GM18867 (cell line): Measurements from ENCODE around the gene DNAJC1.

Experiments used
- ATAC-seq: cut with Tn5 transposase; IDR thresholded peaks from one replicate; pipeline ENCODE4 v1.9.1; 2021; ENCODE audit warnings: mild to moderate bottlenecking, moderate library complexity; ENCODE audit not compliant: unreplicated experiment

DNAJC1 gene

DNA sequence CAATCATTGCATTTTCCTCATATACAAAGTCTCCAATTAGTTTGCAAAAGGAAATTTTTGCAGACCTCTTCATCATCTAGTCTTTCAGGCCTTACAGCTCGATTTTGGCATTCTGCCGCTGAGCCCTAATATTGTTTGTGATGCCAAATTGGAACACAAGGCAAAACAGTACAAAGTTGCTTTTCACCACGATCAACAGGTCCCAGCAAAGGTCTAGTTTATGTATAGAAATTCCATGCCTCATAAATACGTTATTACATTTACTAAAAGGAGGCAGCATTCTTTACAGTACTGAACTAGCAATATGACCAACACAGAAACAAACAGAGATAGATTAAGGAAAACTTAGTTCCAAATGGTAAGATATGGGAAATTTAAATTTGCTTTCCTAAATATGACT is 7.0 kb upstream of the DNAJC1 start:
- no peak for ATAC-seq

DNA sequence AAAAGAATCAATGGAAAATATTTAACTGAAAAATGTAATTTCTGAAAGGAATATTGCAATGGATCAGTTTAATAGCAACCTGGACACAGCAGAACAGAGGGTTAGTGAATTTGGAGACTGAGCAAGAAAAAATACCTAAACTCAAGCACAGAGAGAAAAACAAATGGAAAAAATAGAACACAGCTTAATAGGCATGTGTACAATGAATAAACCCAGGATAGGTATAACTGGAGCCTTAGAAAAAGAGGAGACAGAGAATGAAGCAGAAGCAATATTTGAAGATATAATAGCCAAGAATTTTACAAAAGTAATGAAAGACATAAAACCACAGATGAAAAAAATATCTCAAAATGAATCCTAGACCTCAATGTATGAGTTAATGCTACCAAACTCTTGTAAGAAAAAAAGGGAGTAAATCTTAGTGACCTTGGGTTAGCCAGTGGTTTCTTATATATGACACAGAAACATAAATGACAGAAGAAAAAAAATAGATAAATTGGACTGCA is 2.9 kb upstream of the DNAJC1 start:
- ATAC-seq: no peak

- ATAC-seq: no peak
These were observed 2.2 kb upstream of the DNAJC1 start for GRCh38 chr10:22005763-22006162.

GRCh38 chr10:22003964-22004281 is 393 bp upstream of the DNAJC1 start:
- ATAC-seq: peak; percentile 6

- peak; percentile 29 for ATAC-seq
These were observed 846 bp downstream of the DNAJC1 start for GRCh38 chr10:22002591-22003176.

DNA sequence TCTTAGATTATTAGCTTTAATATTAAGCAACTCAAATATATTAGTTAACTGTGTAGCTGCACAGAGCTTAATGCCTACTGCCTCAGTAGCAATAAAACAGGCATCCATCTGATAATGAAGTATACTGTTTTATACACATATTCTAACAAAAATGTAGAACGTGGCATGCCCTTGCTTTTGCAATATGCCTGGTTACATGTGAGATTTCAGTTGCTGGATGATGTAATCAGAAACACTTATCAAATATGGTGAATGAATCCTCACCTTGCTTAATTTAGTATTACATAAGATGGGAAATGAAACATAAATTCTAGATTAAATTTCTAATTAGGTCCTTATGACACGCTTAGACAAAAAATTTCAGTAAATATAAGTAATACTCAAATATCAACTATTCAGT is 8.0 kb downstream of the DNAJC1 start:
- ATAC-seq: no peak

- no peak for ATAC-seq
These were observed 10.0 kb downstream of the DNAJC1 start for GRCh38 chr10:21993360-21994001.

DNA sequence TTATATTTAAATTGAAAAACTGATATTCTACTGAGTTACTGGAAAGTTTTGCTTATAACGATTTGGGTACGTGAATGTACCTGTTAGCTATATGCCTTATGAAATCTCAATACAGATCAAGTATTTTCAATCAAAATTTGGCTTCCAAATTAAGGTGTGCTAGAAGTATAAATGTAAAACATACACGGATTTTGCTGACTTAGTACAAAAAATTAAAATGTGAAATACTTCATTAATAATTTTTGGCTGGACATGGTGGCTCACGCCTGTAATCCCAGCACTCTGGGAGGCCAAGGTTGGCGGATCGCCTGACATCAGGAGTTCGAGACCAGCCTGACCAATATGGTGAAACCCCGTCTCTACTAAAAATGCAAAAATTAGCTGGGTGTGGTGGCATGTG is 11.7 kb downstream of the DNAJC1 start:
- ATAC-seq: no peak

DNA sequence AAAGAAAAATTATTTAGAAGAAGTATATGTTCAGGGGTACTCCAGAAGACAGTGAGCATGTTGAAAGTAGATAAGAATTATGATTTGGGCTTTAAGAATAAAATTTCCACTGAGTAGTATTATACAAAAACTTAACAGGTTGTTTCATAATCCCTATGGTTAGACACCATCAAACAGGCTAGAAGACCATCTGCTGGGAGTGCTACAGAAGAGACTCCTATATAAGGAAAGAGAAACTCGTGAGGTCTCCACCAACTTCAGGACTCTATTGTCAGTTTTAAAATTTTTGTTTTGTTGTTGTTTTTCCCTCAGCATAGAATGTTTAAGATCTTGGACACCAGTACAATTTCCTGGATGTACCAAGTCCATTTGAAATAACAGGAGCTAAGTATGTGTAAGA is 13.1 kb downstream of the DNAJC1 start:
- no peak for ATAC-seq

- peak; percentile 91 for ATAC-seq
These were observed 13.9 kb downstream of the DNAJC1 start for GRCh38 chr10:21989453-21990154.

GRCh38 chr10:21985541-21985940 is 18.0 kb downstream of the DNAJC1 start:
- no peak for ATAC-seq

DNA sequence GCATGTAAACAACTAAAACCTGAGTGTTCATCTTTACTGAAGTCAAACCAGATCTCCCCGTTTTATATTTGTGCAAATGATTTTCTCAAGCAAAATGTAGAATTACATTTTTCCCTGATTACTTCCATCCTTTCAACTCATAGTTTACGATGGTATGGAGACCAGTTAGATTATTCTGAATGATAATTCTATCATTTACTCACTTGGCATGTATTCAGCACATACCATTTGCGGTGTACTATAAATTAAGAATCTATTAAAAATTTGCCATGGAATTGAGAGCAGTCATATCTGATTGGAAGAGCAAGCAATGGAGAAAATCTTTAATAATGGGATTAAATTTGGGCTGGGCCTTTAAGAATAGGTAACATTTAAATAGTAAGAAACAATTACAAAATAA is 22.4 kb downstream of the DNAJC1 start:
- no peak for ATAC-seq

DNA sequence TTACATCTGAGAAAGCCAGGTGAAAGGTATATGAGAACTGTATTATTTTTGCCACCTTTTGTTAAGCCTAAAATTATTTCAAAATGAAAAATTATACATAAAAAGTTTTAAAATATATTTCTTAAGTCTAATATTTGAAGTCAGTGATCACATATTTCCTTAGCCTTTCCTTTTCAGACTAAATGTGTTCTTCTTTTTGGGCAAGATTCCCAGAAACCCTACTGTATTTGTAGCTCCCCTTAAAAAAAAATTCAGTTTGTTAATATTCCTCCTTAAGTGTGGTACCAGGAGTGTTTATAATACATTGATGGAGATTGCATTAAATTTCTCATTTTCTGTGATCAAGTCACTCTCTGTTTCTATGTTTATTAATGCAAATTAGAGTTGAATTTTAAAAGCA is 22.8 kb downstream of the DNAJC1 start:
- no peak for ATAC-seq

DNA sequence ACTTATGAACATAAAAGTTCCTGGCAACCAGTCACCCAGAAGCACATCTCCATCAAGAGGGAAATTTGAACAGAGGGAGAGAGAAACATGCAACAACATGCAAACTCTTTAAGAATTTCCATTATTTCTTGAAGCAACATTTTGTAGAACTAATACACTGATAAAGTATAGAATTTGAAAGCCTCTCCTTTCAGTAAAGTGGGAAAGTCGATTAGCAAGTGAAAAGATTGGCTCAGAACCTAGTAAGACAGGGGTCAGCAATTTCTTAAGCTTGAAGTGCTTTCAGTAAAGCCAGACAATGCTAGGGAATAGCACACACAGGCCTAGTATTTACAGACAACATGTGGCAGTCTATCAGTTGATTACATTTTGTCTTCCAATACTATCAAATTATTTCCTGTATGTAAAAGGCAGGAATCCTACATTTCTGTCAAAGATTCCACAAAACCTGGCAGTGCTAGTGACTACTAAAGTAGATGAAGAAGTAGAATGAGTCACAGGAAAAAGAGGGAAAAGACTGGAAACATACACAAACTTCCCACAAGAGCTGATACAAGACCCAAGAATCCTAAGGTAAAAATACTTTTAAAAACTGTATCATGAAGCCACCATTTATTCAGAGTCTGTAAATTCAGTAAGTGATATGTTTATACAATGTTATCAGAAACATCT is 25.2 kb downstream of the DNAJC1 start:
- ATAC-seq: no peak

DNA sequence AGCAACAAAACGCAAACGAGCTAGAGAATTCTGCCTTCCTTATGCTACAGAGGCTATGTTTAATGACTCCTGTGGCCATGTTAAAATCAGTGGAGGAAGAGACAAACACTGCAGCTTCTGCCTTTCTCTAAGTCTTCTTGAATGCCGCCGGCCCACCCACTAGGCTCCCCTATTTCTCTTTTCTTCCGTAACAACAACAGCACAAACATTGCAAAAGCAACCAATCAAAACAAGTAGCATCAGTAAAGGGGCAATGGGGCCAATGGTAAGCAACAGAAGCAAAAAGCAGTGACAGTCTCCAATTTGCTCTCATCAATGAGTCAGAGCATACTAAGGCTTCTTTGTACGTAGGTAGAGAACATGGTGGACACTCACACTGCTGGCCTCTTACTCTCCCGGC is 26.8 kb downstream of the DNAJC1 start:
- no peak for ATAC-seq

- ATAC-seq: no peak
These were observed 27.2 kb downstream of the DNAJC1 start for GRCh38 chr10:21976280-21976679.

- no peak for ATAC-seq
These were observed 28.0 kb downstream of the DNAJC1 start for GRCh38 chr10:21975378-21975990.

GRCh38 chr10:21972584-21972983 is 30.9 kb downstream of the DNAJC1 start:
- ATAC-seq: no peak

GRCh38 chr10:21969326-21970287 is 33.9 kb downstream of the DNAJC1 start:
- ATAC-seq: no peak

DNA sequence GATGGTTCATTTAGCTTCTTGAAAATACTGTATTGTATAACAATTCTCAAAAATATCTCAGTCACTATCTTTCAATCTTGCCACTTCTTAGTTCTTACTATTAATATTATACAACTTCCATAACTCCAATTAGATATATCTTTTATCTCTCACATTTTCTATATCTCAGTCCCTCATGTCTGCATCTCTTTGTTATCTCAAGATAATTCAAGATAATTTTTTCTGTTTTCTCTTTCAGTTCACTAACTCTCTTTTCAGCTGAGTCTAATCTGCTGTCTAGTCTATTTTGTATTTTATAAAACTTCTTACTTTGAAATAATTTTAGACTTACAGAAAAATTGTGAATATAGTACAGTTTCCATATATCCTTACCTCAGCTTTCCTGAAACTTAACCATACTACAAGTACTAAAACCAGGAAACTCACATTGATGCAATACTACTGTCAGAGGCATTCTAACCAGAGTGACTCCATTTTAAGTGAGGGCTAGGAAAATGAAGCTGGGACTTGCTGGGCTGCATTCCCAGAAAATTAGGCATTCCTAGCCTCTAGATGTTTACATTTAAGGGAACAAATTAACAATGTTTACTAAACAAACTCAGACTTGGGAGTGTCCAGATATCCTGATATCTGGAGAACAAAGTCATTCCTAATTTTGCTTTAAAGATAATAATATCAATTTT is 38.4 kb downstream of the DNAJC1 start:
- no peak for ATAC-seq
